GM12891 (cell line): ENCODE data around the gene TNFAIP8.

Experiments used
- PAX5 ChIP-seq: IDR thresholded peaks from 2 replicates; pipeline ENCODE4 v1.6.1; 2011; ENCODE audit warnings: low read length, moderate library complexity, mild to moderate bottlenecking; ENCODE audit not compliant: insufficient read depth, severe bottlenecking
- POLR2A ChIP-seq: IDR thresholded peaks from 2 replicates; pipeline ENCODE4 v1.6.1; 2011; ENCODE audit warnings: low read depth, low read length, control low read depth
- POLR2AphosphoS5 ChIP-seq: IDR thresholded peaks from 2 replicates; pipeline ENCODE4 v1.6.1; 2011; ENCODE audit warnings: low read depth, low read length, control low read depth
- SPI1 ChIP-seq: IDR thresholded peaks from 2 replicates; pipeline ENCODE4 v1.6.1; 2011; ENCODE audit warnings: low read depth, low read length, control low read depth
- TAF1 ChIP-seq: IDR thresholded peaks from 2 replicates; pipeline ENCODE4 v1.6.1; 2011; ENCODE audit warnings: low read depth, low read length, control low read depth

DNA sequence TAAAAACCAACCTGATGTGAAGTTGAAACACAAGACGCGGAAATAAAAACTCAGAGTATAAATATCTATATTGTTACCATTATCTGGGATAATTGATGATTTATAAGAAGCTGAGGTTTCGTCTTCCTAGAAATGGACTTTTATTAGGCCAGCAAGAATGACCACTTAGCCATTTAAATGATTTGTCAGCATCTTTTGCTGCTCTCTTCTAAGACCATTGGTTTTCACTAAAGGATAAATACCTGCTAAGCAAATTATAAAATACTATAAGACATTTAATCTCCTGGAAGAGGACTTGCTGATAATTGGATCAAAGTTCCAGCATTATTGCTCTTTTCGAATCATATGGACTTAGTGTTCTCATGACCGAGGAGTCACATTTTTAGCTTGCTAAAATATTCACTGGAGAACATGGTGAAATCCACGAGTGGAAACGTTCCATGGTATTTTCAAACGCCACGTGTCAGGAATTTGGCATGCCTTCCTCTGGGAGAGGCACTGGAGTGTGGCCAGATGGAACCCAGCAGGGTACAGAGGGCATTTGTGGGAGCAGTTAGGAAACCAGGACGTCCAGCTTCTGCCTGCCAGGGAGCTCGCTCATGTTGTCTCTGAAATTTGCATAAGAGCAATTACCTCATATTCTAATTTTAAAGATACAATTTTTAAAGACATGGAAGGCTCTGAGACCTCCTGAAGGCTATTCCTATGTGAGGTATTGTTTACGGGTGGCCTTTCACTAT is 43.1 kb downstream of the TNFAIP8 start:
- TF ChIP-seq POLR2AphosphoS5: no peak; the same call in 1 of the 2 replicates
- TF ChIP-seq TAF1: no peak
- no peak for TF ChIP-seq PAX5
- TF ChIP-seq POLR2A: no peak
- no peak for TF ChIP-seq SPI1
